GM19035 (cell line): ENCODE data around the gene TTLL7.

Experiments
- ATAC-seq: cut with Tn5 transposase; IDR thresholded peaks from one replicate; pipeline ENCODE4 v1.9.1; 2021; ENCODE audit not compliant: unreplicated experiment

Gene TTLL7

DNA sequence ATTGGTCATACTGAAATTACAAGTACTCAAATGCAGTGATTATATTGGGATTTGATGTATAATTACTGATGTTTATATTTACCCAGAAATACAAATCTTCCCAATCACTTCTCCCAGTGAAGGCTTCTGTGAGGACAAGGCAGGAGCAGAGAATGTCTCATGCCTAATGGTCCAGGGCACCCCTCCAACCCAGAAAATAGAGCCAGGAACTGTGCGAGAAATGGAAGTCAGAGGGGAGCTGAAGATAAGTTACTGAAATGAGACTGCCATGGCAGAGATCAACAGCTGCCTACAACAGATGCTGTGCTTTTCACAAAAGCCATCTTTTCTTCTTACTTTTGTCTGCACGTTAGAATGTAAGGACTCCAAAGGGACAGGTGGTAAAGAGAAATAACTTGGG is 171.2 kb downstream of the TTLL7 start:
- no peak for ATAC-seq

DNA sequence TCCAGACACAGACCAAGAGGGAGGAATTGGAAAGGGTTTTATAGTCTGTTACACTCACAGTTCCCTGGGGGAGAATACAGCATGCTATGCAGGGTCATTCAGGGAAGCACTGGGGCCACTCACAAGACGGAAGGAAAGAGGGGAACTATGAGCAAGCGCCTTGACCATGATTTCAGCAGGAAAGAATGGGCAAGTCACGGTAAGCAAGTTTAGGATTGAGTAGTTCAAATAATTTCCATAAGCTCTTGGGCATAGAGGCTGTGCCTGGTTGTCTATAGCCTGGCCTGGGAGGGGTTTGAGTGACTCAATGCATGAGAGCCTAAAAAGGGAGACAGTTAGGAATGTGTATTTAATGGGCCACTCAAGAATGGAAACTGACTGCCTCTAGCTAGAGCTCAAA is 176.7 kb downstream of the TTLL7 start:
- ATAC-seq: no peak

GRCh38 chr1:83819436-83819835 is 179.5 kb downstream of the TTLL7 start:
- ATAC-seq: no peak

- ATAC-seq: no peak
Measured at GRCh38 chr1:83818916-83819315, 180.0 kb downstream of the TTLL7 start.

- ATAC-seq: no peak
Measured at GRCh38 chr1:83816836-83817235, 182.1 kb downstream of the TTLL7 start.

- no peak for ATAC-seq
Measured at GRCh38 chr1:83815330-83815729, 183.6 kb downstream of the TTLL7 start.
